NCI-H446 (cell line): ENCODE results near the gene TRPM6.
A peak's percentile ranks its signal among the peaks of the same experiment; 100 is the strongest.
"Not testable (repeated sequence)": the region's sequence is repeated elsewhere in the genome, so short reads cannot be mapped to it uniquely, and the experiment has no call there.

ENCODE experiments used
- DNase-seq, 2 experiments: peaks; one replicate each; lab custom pipeline; 2025; lab: John Stamatoyannopoulos, UW

Gene TRPM6

DNA sequence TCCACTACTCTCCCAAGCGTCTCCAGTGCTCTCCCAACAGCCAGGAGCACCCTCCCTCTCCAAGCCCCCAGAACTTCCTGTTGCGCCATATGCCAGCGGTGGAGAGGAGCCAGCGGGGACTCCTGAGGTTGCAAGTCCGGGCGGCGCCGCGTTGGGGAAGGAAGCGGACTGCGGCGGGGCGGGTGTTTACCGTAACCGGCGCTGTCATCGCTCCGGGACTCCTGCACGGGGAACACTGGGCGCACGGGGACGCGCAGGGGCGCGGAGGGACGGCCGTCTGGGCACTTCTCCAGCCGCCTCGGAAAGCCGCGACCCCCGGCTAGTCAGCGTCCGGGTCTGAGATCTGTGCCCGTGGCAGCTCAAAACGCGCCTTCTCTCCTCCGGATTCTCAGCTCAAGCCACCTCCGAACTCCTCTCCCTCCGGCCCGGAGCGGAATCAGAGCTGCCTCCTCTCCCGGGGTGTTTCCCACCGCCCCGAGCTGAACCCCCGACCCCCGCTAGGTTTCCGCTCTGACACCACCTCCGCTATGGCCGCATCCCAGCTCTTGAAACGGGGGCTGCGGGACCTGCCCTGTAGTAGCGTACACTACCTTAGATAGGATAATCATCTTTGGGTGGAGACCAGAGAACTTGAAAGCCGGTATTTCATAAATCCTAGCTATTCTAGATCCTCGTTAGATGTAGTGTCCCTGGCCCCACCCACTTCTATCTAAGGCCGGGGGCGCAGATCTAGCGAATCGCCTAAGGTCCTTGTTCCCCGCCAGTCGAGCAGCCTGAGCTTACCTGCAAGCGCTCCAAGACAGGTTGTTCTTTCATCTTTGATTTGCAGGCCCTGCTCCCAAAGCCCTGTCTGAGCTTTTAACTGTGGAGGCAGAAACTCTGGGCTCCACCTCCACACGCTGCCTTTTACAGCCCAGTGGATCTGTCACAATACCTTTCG, at the start of gene TRPM6:
Gene TRPM6, minus strand, starts transcription at position 881 of the 940 bp plus-strand sequence. Its CDS starts 65 bp downstream, at position 816.
- DNase-seq: peak in 1 of 2 experiments; percentile 37

- no peak for DNase-seq
Measured at GRCh38 chr9:74935008-74935407, 47.3 kb upstream of the TRPM6 start.

DNA sequence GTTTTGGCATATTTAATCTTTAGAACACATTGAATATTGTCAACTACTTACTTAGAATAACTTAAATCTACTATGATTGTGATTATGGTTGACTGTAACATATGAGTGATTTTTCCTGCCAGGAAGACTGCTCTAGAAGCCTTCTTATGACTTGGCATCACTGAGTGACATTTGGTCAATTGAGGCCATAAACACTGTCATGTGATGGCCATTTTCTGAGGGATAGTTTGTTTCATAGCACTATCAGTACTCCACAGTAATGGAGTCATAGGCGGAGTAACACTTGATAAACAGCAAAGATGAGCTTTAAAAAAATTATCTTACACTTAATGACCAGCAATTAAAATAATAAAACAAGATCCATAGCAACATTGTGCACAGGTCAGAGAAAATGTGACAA, 34.0 kb upstream of the TRPM6 start:
- DNase-seq: no peak

GRCh38 chr9:74920944-74921626, 33.4 kb upstream of the TRPM6 start:
- no peak for DNase-seq

DNA sequence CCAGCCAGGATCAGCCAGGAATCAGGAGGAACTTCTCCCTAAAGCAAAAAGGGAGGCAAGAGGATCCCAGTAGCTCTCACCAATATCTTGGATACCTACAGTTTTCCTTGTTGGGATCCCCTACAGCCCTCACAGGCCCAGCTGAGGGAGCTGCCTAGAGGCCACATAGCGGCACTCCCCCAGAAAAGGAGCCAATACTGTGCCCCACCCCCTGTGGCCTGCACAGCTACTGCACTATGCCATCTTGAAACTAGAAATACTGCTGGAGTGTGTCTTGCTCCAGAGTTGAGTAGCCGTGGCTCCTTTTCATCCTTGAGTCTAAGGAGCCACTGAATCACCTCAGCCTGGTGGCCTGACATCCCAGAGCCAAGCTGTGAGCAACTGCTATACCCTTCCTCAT, 22.3 kb upstream of the TRPM6 start:
- DNase-seq: no peak

DNA sequence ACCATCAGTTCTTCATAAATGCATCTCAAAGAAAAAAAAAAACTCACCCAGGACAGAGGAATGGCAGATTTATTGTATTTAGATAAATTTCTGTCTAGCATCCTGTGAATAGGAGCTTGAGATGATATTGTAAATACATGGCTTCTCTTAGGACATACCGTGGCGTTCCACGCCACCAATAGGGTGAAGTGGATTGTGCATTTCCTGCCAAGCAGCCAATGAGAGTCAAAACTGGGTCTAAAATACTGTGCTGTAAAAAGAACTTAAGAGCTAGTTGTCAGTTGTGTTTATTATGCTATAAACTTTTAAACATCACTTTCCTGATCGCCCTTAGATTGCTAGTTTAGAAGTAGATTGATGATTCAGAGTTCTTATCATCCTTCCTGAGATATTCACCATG, 20.9 kb upstream of the TRPM6 start:
- no peak for DNase-seq

GRCh38 chr9:74907085-74907484, 19.4 kb upstream of the TRPM6 start:
- DNase-seq: no peak

- no peak for DNase-seq
Measured at GRCh38 chr9:74901001-74901400, 13.3 kb upstream of the TRPM6 start.

DNA sequence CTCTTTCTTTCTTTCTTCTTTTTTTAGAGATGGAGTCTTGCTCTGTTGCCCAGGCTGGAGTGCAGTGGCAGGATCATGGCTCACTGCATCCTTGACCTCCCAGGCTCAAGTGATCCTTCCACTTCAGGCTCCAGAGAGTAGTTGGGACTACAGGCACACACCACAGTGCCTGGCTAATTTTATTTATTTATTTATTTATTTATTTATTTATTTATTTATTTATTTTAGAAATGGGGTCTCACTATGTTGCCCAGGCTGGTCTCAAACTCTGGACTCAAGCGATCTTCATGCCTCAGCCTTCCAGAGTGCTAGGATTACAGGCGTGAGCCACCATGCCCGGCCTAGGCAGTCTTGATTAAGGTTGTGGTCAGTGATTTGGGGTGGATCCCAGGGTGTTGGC, 728 bp upstream of the TRPM6 start:
- DNase-seq: not testable (repeated sequence)

DNA sequence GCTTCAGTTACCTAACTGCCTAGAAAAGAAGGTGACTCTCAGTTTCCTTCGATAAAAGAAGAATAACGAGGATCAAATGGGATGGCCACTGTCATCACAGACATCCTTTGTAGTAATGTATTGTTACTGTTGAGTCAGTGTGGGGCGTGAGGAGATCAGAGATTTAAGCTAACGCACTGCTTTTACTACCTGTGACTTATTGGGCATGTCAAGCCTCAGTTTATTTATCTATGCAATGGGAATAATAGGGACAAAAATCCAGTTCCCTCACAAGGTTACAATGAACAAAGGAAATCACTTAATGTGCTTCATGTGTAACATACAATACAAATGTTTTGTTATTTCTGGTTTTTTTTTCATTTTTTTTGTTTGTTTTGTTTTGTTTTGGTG, 255 bp upstream of the TRPM6 start:
- DNase-seq: no peak

GRCh38 chr9:74876382-74876949, 11.3 kb downstream of the TRPM6 start:
- DNase-seq: no peak

- DNase-seq: no peak
Measured at GRCh38 chr9:74875656-74876055, 12.1 kb downstream of the TRPM6 start.

DNA sequence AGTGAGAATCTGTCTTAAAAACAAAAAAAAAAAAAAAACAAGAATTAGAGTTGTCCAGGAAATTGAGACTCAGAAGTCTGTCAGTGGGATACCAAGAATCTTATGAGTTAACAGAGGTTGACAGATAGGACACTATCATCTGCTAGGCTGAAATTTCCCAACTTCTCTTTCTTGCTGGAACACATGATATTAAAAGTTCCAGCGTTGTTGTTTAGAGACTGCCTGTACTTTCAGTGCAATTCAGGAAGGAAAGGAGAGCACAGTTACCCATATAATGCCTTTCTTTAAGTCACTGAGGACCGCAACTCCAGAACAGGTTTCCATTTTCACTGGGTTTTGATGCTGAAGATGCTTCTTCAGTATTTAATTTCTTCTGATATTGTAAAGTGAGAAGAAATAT, 13.5 kb downstream of the TRPM6 start:
- DNase-seq: no peak

- no peak for DNase-seq
Measured at GRCh38 chr9:74872619-74873233, 15.0 kb downstream of the TRPM6 start.

- DNase-seq: no peak
Measured at GRCh38 chr9:74867483-74867882, 20.2 kb downstream of the TRPM6 start.

GRCh38 chr9:74865177-74865576, 22.5 kb downstream of the TRPM6 start:
- no peak for DNase-seq

GRCh38 chr9:74861773-74862474, 25.8 kb downstream of the TRPM6 start:
- no peak for DNase-seq

GRCh38 chr9:74861071-74861470, 26.6 kb downstream of the TRPM6 start:
- no peak for DNase-seq

- not testable (repeated sequence) for DNase-seq
Measured at GRCh38 chr9:74860247-74860646, 27.5 kb downstream of the TRPM6 start.

DNA sequence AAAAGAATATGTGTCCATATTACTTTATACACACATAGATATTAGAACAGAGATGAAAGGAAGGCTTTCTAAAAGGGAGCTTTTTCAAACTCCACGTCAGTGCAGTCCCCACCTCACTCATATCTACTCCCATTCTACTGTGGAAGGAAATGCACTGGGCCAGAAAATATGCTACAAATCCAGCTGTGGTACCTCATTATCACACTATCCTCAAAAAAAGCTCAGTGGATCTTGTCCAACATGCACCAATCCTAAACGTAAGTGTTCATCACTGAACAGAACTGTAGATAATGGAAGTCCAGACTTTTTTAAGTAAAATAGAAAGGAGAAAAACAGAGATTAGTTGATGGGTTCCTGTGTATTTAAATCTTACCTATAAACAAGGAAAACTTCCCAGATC, 27.9 kb downstream of the TRPM6 start:
- DNase-seq: no peak

DNA sequence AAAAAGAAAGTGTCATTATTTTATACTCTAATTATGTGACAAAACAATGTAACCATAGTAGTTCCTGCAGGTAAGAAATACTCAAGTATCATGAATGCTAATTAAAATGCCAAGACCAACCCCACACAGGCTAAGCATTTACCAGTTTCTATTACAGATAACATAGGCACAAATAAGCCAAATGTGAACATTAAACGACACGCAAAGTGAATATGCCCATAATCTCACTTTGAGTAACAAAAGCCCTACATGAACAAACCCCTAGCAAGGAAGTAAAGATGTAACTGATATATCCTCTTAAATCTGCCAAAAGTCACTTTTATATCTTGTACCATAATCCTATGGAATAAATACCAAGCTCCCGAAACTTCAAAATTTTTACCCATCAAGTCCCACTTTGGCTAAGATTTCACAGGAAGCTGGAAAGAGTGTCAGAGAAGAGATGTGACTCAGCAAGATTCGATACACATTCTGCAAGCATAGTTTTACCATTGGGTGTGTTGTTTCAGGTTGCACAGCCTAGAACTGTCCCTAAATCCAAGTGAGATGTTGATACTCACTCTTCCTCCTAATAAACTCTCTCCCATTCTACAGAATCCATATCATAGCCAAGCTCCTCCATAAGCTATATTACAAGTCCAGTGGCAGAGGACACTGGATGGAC, 28.8 kb downstream of the TRPM6 start:
- no peak for DNase-seq
